Loucy (cell line): Measurements from ENCODE around the gene SCFD2.

Source experiments
- EZH2phosphoT487 ChIP-seq: fragments of 200-600 bp; IDR thresholded peaks from 2 replicates; pipeline ENCODE4 v1.6.1; 2018; ENCODE audit warnings: antibody characterized with exemption, mild to moderate bottlenecking, moderate library complexity, borderline replicate concordance
- TF ChIP-seq, protein P1 (sequence below): fragments of 200-600 bp; sonication (generic); conservative IDR thresholded peaks from 2 replicates; pipeline ENCODE4 v1.5.1; 2014; ENCODE audit warnings: mild to moderate bottlenecking, antibody characterized with exemption, low read length

DNA sequence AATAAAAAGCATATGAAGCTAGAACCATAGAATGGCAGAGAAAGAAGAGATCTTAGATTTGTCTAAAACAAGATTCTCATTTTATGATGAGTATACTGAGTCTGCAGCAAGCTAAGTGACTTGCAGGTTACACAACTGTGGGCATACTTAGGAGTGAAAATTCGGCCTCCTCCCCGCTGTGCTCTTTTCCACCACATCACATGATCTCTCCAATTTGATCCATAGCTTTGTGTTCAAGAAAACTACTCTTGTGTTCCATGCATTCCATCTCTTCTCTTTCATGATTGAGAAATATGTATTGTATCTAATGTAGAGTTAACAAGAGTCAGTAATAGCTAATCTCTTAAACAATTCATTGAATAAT, 234.3 kb downstream of the SCFD2 start:
- no peak for TF ChIP-seq EZH2phosphoT487
- TF ChIP-seq, protein P1, sequence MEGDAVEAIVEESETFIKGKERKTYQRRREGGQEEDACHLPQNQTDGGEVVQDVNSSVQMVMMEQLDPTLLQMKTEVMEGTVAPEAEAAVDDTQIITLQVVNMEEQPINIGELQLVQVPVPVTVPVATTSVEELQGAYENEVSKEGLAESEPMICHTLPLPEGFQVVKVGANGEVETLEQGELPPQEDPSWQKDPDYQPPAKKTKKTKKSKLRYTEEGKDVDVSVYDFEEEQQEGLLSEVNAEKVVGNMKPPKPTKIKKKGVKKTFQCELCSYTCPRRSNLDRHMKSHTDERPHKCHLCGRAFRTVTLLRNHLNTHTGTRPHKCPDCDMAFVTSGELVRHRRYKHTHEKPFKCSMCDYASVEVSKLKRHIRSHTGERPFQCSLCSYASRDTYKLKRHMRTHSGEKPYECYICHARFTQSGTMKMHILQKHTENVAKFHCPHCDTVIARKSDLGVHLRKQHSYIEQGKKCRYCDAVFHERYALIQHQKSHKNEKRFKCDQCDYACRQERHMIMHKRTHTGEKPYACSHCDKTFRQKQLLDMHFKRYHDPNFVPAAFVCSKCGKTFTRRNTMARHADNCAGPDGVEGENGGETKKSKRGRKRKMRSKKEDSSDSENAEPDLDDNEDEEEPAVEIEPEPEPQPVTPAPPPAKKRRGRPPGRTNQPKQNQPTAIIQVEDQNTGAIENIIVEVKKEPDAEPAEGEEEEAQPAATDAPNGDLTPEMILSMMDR, result no peak
